Measurements from ENCODE around the gene UQCC5. TPM values are rescaled to one million over a fixed set of nuclear protein-coding genes. Genes with fewer than 3 reads are reported as not detected.

Gene UQCC5
- total RNA-seq, 1 donor from 2014 or later, result 2.4 TPM

- no peak for TF ChIP-seq CTCF (conservative IDR thresholded peaks at IDR 0.05; ENCODE audit: low read depth, low read length)
- H3K4me3 ChIP-seq (ENCODE audit: low read depth, low read length), result no peak overlapping the region
- no peak for DNase-seq (ENCODE audit: low read depth)
Observed at GRCh38 chr3:52519445-52520140, 16.8 kb upstream of the UQCC5 start.

- DNase-seq (ENCODE audit: low read depth), result no peak
- TF ChIP-seq CTCF (conservative IDR thresholded peaks at IDR 0.05; ENCODE audit: low read depth, low read length), result no peak
- H3K4me3 ChIP-seq (ENCODE audit: low read depth, low read length), result no peak overlapping the region
Observed at GRCh38 chr3:52520141-52520667, 16.2 kb upstream of the UQCC5 start.

DNA sequence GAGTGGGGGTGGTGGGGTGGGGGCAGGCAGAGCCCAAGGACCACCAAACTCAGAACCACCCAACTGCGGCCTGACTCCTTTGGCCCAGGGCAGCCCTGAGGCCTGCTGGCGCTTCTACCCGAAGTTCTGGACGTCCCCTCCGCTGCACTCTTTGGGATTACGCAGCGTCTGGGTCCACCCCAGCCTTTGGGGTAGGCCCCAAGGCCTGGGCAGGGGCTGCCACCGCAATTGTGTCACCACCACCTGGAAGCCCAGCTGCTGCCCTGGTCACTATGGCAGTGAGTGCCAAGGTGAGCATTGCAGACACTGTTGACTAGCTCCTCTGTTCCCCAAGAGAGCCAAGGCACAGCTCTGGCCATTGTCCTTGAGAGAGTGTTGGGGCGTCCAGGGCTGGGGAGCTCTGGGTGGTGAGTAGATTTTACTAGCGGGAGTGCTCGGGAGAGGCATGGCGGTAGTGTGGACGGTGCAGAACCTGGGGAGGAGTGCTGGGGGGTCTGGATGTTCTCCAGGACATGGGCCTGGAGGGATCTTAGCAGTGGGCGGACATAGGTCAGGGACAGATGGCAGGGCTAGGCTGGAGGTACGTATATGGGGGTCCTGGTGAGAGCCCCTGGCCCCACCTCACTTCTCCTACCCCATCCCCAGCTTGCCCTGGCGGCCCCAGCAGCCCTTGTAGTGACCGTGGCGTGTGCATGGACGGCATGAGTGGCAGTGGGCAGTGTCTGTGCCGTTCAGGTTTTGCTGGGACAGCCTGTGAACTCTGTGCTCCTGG, 15.5 kb upstream of the UQCC5 start:
- H3K4me3 ChIP-seq (ENCODE audit: low read depth, low read length), result no peak overlapping the region
- no peak for DNase-seq (ENCODE audit: low read depth)
- no peak for TF ChIP-seq CTCF (conservative IDR thresholded peaks at IDR 0.05; ENCODE audit: low read depth, low read length)

DNA sequence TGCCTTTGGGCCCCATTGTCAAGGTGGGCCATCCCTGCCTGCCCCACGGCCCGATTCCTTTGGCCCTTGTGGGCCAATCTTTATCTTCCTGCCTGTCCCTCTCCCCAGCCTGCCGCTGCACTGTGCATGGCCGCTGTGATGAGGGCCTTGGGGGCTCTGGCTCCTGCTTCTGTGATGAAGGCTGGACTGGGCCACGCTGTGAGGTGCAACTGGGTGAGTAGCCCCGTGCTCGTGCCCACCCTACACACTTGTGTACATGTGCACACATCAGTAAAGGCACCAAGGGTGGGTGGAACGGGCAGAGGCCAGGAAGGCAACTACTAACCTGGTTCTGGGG, 14.9 kb upstream of the UQCC5 start:
- TF ChIP-seq CTCF (conservative IDR thresholded peaks at IDR 0.05; ENCODE audit: low read depth, low read length), result no peak
- no peak for DNase-seq (ENCODE audit: low read depth)
- H3K4me3 ChIP-seq (ENCODE audit: low read depth, low read length), result no peak overlapping the region

DNA sequence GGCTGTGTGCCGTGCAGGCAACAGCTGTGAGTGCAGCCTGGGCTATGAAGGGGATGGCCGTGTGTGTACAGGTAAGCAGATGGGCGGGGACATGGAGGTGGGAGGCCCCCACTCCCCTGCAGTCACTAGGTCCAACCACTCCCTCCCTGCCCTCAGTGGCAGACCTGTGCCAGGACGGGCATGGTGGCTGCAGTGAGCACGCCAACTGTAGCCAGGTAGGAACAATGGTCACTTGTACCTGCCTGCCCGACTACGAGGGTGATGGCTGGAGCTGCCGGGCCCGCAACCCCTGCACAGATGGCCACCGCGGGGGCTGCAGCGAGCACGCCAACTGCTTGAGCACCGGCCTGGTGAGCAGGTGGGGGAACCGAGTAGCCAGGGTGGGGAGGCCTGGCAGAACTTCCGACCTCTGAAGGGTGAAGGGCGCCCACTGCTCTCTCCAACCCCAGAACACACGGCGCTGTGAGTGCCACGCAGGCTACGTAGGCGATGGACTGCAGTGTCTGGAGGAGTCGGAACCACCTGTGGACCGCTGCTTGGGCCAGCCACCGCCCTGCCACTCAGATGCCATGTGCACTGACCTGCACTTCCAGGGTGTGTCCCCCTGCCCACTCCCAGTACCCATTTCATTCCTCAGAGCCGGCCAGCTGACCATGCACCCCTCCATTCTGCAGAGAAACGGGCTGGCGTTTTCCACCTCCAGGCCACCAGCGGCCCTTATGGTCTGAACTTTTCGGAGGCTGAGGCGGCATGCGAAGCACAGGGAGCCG, 14.3 kb upstream of the UQCC5 start:
- DNase-seq (ENCODE audit: low read depth), result no peak
- TF ChIP-seq CTCF (conservative IDR thresholded peaks at IDR 0.05; ENCODE audit: low read depth, low read length), result no peak
- H3K4me3 ChIP-seq (ENCODE audit: low read depth, low read length), result no peak overlapping the region

GRCh38 chr3:52522651-52523251, 13.7 kb upstream of the UQCC5 start:
- DNase-seq (ENCODE audit: low read depth), result no peak
- TF ChIP-seq CTCF (conservative IDR thresholded peaks at IDR 0.05; ENCODE audit: low read depth, low read length), result no peak
- H3K4me3 ChIP-seq (ENCODE audit: low read depth, low read length), result no peak overlapping the region
